ENCODE results near the gene NECTIN2. TPM values are rescaled to one million over a fixed set of nuclear protein-coding genes. Genes with fewer than 3 reads are reported as not detected.

Gene NECTIN2
- polyA plus RNA-seq, 2 of the 4 experiments (the other 2 are of a cell fraction) = 69.4 to 89.6 TPM

GRCh38 chr19:44807652-44808462, 38.2 kb upstream of the NECTIN2 start:
- peak; percentile 67 to 83 for ATAC-seq
- peak; percentile 74 to 82 for DNase-seq (ENCODE audit: low read depth in 1 of 2, low spot score in 1 of 2)
- WGBS (ENCODE audit: missing lambda C conversion rate) = 16% methylated on average over 13 of the region's 14 CpGs
- H3K4me3 ChIP-seq = peak overlapping the region; percentile 69
- H3K9me3 ChIP-seq = 0 out of 3 replicates have a peak, but pooled peaks cover 6% of the 10 kb centered on the region
- FAIRE-seq = peak; percentile 92
- ChIA-PET CTCF (interaction anchor here (0.7 to 8.8 kb wide), 37 partner anchors 9 to 478 kb away, joined by 3 to 157 read pairs (median 5); partner anchors contain the start of genes CBLC and NECTIN2), POLR2A (interaction anchor here (0.8 to 1.9 kb wide), 4 partner anchors 12 to 119 kb away, joined by 3 to 6 read pairs (median 4); partner anchors contain the start of gene NECTIN2)
- H3K4me1 ChIP-seq = peaks cover 35% of the 10 kb centered on the region
- no peak for TF ChIP-seq MAZ (IDR thresholded peaks at IDR 0.05; ENCODE audit: borderline replicate concordance, low read depth, low read length)
- peak; percentile 72 for TF ChIP-seq SMC3 (IDR thresholded peaks at IDR 0.05)
- TF ChIP-seq ZC3H11A (IDR thresholded peaks at IDR 0.05) = no peak
- no peak for TF ChIP-seq HOXB5 (CRISPR knock-in tag; IDR thresholded peaks at IDR 0.05)
- no peak for TF ChIP-seq TP53 (CRISPR knock-in tag; IDR thresholded peaks at IDR 0.05)
- no peak for TF ChIP-seq PBX3 (IDR thresholded peaks at IDR 0.05)
- TF ChIP-seq USF2 (IDR thresholded peaks at IDR 0.05) = no peak
- no peak for TF ChIP-seq NPAS2 (CRISPR knock-in tag; IDR thresholded peaks at IDR 0.05; ENCODE audit: borderline replicate concordance)
- no peak for TF ChIP-seq NFE2L2 (conservative IDR thresholded peaks at IDR 0.05; ENCODE audit: low read length)
- no peak for TF ChIP-seq RCOR1 (IDR thresholded peaks at IDR 0.05; ENCODE audit: low read depth, low read length)
- no peak for TF ChIP-seq ZNF302 (CRISPR knock-in tag; IDR thresholded peaks at IDR 0.05)
- TF ChIP-seq FOXS1 (CRISPR knock-in tag; IDR thresholded peaks at IDR 0.05) = no peak
- no peak for TF ChIP-seq RNF2 (IDR thresholded peaks at IDR 0.05; ENCODE audit: borderline replicate concordance, low read depth)
- no peak for TF ChIP-seq HOXB13 (CRISPR knock-in tag; IDR thresholded peaks at IDR 0.05; ENCODE audit: low read depth)
- TF ChIP-seq CTCF (IDR thresholded peaks at IDR 0.05) = peak; percentile 85
- no peak for TF ChIP-seq ZFP36 (IDR thresholded peaks at IDR 0.05; ENCODE audit: borderline replicate concordance, partially characterized antibody)
- TF ChIP-seq KDM1A (IDR thresholded peaks at IDR 0.05; ENCODE audit: low read depth) = no peak
- no peak for TF ChIP-seq CBX8 (IDR thresholded peaks at IDR 0.05)
- no peak for TF ChIP-seq JUNB (IDR thresholded peaks at IDR 0.05)
- no peak for TF ChIP-seq BCL3 (IDR thresholded peaks at IDR 0.05)
- no peak for TF ChIP-seq HES2 (IDR thresholded peaks at IDR 0.05)
- no peak for TF ChIP-seq RARB (CRISPR knock-in tag; IDR thresholded peaks at IDR 0.05)
- no peak for TF ChIP-seq KDM5A (IDR thresholded peaks at IDR 0.05)
- peak; percentile 86 to 89 for TF ChIP-seq RAD21 (conservative IDR thresholded peaks at IDR 0.05 in 1 of 2, IDR thresholded peaks at IDR 0.05 in 1 of 2)
- no peak for TF ChIP-seq ZSCAN20 (CRISPR knock-in tag; IDR thresholded peaks at IDR 0.05)
- peak overlapping the region; percentile 88 to 89 for H3K27ac ChIP-seq
- H3K4me2 ChIP-seq = peak overlapping the region; percentile 95
